NCI-H2171 (cell line): ENCODE measurements around the gene UBE2E3.

ENCODE experiments used
- DNase-seq: peaks from one replicate; lab custom pipeline; 2025; lab: John Stamatoyannopoulos, UW

UBE2E3 gene

GRCh38 chr2:180978903-180979748, 1.3 kb upstream of the UBE2E3 start:
- no peak for DNase-seq

- DNase-seq: no peak
Measured at GRCh38 chr2:180979749-180980105, 678 bp upstream of the UBE2E3 start.

GRCh38 chr2:180980943-180981911, 822 bp downstream of the UBE2E3 start:
- DNase-seq: no peak

GRCh38 chr2:180983468-180984242, 3.2 kb downstream of the UBE2E3 start:
- peak; percentile 34 for DNase-seq

GRCh38 chr2:180985771-180986395, 5.5 kb downstream of the UBE2E3 start:
- DNase-seq: no peak

- no peak for DNase-seq
Measured at GRCh38 chr2:180987146-180987545, 6.7 kb downstream of the UBE2E3 start.

- no peak for DNase-seq
Measured at GRCh38 chr2:180990337-180990736, 9.9 kb downstream of the UBE2E3 start.

GRCh38 chr2:180990794-180991193, 10.4 kb downstream of the UBE2E3 start:
- DNase-seq: no peak

- no peak for DNase-seq
Measured at GRCh38 chr2:180991361-180991760, 11.0 kb downstream of the UBE2E3 start.

GRCh38 chr2:180991820-180992219, 11.4 kb downstream of the UBE2E3 start:
- no peak for DNase-seq

GRCh38 chr2:180992994-180993393, 12.6 kb downstream of the UBE2E3 start:
- no peak for DNase-seq

GRCh38 chr2:180999274-180999964, 19.0 kb downstream of the UBE2E3 start:
- no peak for DNase-seq

GRCh38 chr2:181004647-181005325, 24.4 kb downstream of the UBE2E3 start:
- DNase-seq: peak; percentile 9

GRCh38 chr2:181005326-181005655, 24.9 kb downstream of the UBE2E3 start:
- no peak for DNase-seq

- no peak for DNase-seq
Measured at GRCh38 chr2:181005809-181006208, 25.4 kb downstream of the UBE2E3 start.

GRCh38 chr2:181007086-181007837, 26.9 kb downstream of the UBE2E3 start:
- DNase-seq: no peak

- DNase-seq: no peak
Measured at GRCh38 chr2:181008407-181008806, 28.0 kb downstream of the UBE2E3 start.

- DNase-seq: no peak
Measured at GRCh38 chr2:181021199-181021789, 40.9 kb downstream of the UBE2E3 start.

GRCh38 chr2:181022652-181023051, 42.2 kb downstream of the UBE2E3 start:
- DNase-seq: no peak
